HG03432 (cell line): ENCODE results near the gene PLOD1.
"Not testable (repeated sequence)": the region's sequence is repeated elsewhere in the genome, so short reads cannot be mapped to it uniquely, and the experiment has no call there.

ENCODE experiments used
- ATAC-seq: cut with Tn5 transposase; IDR thresholded peaks from one replicate; pipeline ENCODE4 v1.9.1; 2021; ENCODE audit warnings: mild to moderate bottlenecking, moderate library complexity; ENCODE audit not compliant: unreplicated experiment

PLOD1 gene

GRCh38 chr1:11912000-11912399 lies 22.5 kb upstream of the PLOD1 start:
- ATAC-seq, result no peak

DNA sequence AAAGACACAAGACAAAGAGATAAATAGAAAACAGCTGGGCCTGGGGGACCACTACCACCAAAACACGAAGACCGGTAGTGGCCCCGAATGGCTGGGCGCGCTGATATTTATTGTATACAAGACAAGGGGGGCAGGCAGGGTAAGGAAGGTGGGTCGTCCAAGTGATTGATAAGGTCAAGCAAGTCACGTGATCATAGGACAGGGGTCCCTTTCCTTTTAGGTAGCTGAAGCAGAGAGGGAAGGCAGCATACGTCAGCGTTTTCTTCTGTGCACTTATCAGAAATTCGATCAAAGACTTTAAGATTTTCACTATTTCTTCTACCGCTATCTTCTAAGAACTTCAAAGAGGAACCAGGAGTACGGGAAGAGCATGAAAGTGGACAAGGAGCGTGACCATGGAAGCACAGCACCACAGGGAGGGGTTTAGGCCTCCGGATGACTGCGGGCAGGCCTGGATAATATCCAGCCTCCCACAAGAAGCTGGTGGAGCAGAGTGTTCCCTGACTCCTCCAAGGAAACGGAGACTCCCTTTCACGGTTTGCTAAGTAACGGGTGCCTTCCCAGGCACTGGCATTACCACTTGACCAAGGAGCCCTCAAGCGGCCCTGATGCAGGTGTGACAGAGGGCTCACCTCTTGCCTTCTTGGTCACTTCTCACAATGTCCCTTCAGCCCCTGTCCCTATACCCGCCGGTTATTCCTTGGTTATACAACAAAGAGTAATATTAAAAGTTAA lies 21.9 kb upstream of the PLOD1 start:
- not testable (repeated sequence) for ATAC-seq

- ATAC-seq, result no peak
Measured at GRCh38 chr1:11913291-11913690, 21.2 kb upstream of the PLOD1 start.

DNA sequence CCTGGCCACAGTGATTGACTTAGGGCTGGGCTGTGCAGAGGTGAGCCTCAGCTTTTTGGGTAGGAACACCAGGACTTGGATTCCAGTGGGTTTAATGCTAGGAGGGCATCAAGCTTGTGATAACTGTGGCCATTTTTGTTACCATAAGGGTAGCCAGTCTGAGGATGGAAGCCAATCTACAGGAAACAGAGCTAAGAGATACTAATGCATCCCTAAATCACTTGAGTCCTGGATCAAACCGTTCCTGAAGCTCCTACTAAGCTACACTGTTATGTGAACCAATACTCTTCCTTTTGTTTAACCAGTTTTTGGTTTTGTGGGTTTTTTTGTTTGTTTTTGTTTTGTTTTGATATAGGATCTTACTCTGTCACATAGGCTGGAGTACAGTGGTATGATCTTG lies 20.5 kb upstream of the PLOD1 start:
- ATAC-seq, result no peak

GRCh38 chr1:11918799-11919519 lies 15.6 kb upstream of the PLOD1 start:
- no peak for ATAC-seq

DNA sequence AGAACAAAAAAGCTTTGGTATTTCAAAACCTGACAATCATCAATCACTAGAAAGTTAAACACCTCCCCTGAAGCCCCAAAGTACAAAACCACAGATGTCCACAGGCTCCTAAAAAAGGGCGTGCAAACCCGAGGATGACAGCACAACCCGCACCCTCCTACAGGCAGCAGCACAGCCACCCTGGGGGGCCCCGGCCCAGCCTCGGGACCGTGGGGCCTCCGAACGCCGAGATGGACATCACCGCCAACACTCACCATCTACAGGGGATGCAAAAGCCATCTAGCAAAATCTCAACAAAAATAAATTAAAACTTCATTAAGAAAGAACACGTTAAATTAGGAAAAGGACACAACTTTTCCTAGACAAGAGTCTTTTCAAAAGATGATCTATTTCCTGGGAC lies 14.9 kb upstream of the PLOD1 start:
- no peak for ATAC-seq

- no peak for ATAC-seq
Measured at GRCh38 chr1:11920239-11920903, 14.1 kb upstream of the PLOD1 start.

DNA sequence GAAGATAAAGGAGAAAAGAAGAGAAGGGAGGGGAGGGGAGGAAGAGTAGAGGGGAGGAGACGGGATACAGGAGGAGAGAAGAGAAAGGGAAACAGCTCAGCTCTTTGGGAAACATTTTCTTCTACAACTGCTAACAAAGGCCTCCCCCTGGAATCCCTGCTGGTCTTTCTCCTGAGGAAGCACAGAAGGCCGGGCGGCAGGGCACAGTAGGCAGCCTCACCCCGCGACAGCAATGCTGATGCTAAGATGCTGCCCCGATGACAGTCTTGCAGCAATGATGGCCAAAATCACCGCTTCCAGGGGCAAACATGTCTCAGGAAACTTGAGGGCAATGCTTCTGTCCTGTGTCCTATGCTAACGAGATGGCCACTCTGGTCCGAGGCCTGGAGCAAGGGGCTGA lies 13.5 kb upstream of the PLOD1 start:
- ATAC-seq, result no peak

DNA sequence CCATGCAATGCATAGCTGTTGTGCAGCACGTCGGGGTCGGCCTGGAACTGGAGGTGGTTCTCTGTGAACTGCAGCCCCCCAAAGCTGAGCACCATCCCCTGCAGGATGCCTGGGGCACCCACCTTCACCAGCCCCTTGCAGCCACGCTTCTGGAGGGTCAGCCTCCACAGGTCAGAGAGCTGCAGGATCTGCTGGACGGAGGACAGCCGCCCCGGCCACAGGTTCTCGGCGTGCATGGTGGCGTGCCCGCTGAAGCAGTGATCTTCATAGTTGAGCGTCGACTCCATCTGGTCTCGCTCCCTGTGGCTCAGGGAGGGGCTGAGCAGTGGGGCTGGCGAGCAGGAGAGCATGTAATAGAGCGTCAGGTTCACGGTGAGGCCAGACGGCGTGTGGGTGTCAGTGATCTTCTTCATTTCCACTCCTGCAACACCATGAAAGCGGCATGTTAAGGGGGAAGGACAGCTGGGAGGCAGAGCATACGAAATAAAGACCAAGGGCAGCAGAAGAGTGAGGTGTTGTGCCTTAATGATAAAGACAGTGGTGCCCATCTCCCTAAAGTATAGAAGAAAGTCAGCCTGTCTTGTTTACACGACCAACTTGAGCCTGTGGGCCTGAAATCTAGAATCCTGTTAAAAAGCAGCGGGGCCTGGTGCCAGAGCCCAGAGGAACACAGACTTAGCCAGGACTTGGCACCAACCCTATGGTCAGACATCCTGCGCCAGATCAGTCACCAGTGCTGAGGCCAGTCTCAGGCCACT lies 11.3 kb upstream of the PLOD1 start:
- no peak for ATAC-seq

DNA sequence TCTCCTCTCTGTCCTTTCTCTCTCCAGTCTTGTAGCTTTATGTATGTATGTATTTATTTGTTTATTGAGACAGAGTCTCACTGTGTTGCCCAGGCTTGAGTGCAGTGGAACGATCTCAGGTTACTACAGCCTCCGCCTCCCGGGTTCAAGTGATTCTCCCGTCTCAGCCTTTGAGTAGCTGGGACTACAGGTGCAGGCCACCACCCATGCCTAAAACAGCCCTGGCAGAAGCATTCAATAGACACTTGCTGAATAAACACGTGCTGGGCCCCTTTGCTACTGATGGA lies 10.7 kb upstream of the PLOD1 start:
- no peak for ATAC-seq

GRCh38 chr1:11924334-11925195 lies 10.0 kb upstream of the PLOD1 start:
- ATAC-seq, result no peak

DNA sequence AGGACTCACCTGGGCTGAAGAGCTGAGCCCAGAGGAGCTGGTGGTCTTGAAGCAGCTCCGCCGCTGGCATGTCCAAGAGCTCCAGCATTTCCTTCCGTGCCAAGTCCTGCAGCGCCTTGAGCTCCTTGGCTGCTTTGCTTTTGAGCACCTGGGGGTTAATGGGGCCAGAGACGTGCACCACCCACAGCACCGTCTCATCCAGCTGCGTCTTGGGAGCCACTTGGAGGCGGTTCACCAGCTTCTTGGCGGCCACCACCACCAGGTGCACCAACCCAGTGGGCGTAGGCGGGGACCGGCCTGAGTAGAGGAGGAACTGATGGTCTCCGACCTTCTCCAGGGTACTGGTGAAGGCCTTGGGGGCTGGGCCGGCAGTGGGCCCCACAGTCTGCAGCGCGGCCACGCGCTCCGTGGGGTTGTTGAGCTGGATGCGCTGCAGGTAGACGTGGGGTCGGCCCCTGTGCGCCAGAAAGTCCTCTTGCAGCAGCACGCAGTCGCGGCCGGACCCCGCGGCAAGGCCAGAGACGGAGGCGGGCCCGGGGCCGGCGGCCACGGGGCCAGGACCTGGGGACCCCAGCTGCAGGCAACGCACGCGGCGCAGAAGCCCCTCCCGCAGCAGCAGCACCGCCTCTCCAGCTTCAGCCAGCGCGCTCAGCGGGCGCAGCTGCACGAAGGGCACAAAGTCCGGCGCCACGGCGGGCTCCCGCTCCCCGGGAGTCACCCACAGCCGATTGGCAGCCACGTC lies 9.2 kb upstream of the PLOD1 start:
- ATAC-seq, result peak; percentile 23

GRCh38 chr1:11925938-11926292 lies 8.6 kb upstream of the PLOD1 start:
- ATAC-seq, result peak; percentile 33

DNA sequence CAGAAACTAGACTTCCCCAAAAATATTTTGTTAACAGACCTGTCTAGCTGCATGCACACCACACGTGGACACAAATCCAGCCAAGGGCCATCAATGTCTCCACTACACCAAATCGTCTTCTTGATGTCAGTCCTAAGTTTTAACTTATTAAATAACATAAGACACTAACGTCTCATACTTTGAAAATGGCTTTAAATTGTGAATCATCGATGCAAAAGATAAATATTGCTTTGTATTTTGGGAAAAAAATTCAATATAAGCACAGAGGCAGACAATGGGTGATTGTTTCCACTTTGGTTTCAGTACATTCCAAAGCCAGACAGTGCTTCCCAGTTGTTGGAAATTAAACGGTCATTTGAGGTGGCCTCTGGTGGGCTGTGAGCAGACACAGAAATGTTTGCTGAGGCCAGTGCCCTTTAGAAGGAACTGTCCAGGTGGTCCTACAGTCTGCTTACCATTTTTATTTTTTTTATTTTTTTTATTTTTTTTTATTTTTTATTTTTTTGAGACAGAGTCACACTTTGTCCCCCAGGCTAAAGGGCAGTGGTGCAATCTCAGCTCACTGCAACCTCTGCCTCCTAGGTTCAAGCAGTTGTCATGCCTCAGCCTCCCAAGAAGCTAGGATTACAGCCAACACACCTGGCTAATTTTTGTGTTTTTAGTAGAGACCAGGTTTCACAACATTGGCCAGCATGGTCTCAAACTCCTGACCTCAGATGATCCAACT lies 6.5 kb upstream of the PLOD1 start:
- ATAC-seq, result no peak

GRCh38 chr1:11929849-11930248 lies 4.7 kb upstream of the PLOD1 start:
- ATAC-seq, result no peak

- no peak for ATAC-seq
Measured at GRCh38 chr1:11930571-11931445, 3.7 kb upstream of the PLOD1 start.

- no peak for ATAC-seq
Measured at GRCh38 chr1:11931845-11932244, 2.7 kb upstream of the PLOD1 start.

DNA sequence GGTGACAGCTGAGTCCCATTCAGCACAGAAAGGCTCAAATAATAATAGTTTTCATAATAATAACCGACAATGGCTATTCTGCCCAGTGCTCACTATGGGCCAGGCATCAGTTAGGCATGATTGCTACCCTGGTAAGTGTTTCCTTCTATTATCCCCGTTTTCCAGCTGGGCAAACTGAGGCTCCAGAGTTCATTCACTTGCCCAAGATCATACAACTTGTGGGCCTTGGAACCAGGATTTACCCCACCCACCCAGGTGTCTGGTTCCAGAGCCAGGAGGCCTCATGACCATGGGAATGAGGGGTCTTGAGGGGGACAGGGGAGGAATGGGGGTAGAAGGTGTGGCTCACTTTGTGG lies 518 bp downstream of the PLOD1 start:
- ATAC-seq, result no peak
